Psoas muscle (tissue), 8 donors: Measurements from ENCODE around the gene MYO5B. TPM values are rescaled to one million over a fixed set of nuclear protein-coding genes. Genes with fewer than 3 reads are reported as not detected.

Source experiments
- ATAC-seq, 4 donors: fragments of 200-7000 bp; cut with Tn5 transposase; one replicate each; pipeline ENCODE4 v1.9.1; 2020; ENCODE audit warnings: moderate library complexity in 3 of 4, mild to moderate bottlenecking in 2 of 4
- DNase-seq, 2 donors: peaks; one replicate each; pipeline ENCODE4 v3.0.0-alpha.2; 2020
- H3K27ac ChIP-seq: fragments of 200-600 bp; one replicate; pipeline ENCODE4 v1.8.0; 2022
- H3K27me3 ChIP-seq, 3 donors: fragments of 200-600 bp in 1 of 3; one replicate each; pipeline versions ENCODE4 v1.6.1 to v1.8.0; 2013 to 2022; ENCODE audit warnings: low read length in 2 of 3, mild to moderate bottlenecking in 2 of 3, moderate library complexity in 1 of 3; ENCODE audit not compliant: insufficient read depth in 3 of 3
- H3K36me3 ChIP-seq, 2 donors: fragments of 200-600 bp in 1 of 2; one replicate each; pipeline versions ENCODE4 v1.6.1 to v1.8.0; 2013 to 2022; ENCODE audit warnings: low read depth in 1 of 2, mild to moderate bottlenecking in 1 of 2, moderate library complexity in 1 of 2; ENCODE audit not compliant: insufficient read depth in 1 of 2
- H3K4me1 ChIP-seq: fragments of 200-600 bp; one replicate; pipeline ENCODE4 v1.8.0; 2022
- H3K4me3 ChIP-seq: fragments of 200-600 bp; one replicate; pipeline ENCODE4 v1.8.0; 2022; ENCODE audit warnings: mild to moderate bottlenecking
- H3K9me3 ChIP-seq: fragments of 200-600 bp; one replicate; pipeline ENCODE4 v1.8.0; 2022
- CTCF ChIP-seq: fragments of 200-600 bp; IDR thresholded peaks from one replicate; pipeline ENCODE4 v1.8.0; 2022; ENCODE audit warnings: antibody characterized with exemption
- WGBS, 3 donors: extraction: QIAGEN DNeasy Blood & Tissue Kit; methylation state at CpG; one replicate each; pipeline versions ENCODE4 v1.1.6 to v1.1.7; 2013; 5-methylcytosine and 5-hydroxymethylcytosine counted together
- intact Hi-C, 2 donors: fragments of 100-400 bp; cut with DNase I; formaldehyde crosslinking; loops; one replicate each; pipeline versions ENCODE4 v1.11.0 to v1.14.2; 2022
- polyA plus RNA-seq, 3 donors: library from polyadenylated mRNA; stranded (reverse); fragments of 200-250 nt; gene quantifications; one replicate each; pipeline ENCODE4 v1.2.3, GENCODE V29; 2013
- total RNA-seq, 4 donors: library from RNA; stranded (reverse); fragmentation: NEBNext Ultra II Directional in 2 of 4; extraction: Animal tissue kit (Norgen Biotek cat#: 25700) in 2 of 4; gene quantifications; one replicate each; pipeline versions ENCODE4 v1.2.1 to v1.2.4, GENCODE V29; 2021 to 2023
- donor health status: healthy with polysubstance abuse.
- donor health status: DM: no; HTN: no; CAD: no; lungs with moderate emphysema.
- donor health status: Bipolar disorder and iron deficiency.
- donor health status: healthy.
- donor health status: DM: yes; HTN: yes; CAD: no.
- donor health status: DM: no; HTN: no; CAD: no.
- donor health status: DM: no; HTN: no; CAD: no.
- donor health status: DM: yes; HTN: yes; CAD: no.

MYO5B gene
- total and polyA plus RNA-seq, 7 donors: 0.10 to 1.2 (median 0.44) TPM

GRCh38 chr18:50190236-50190635 lies 4.7 kb downstream of the MYO5B start:
- Histone ChIP-seq H3K27ac (no peak overlapping the region), H3K4me3 (no peak overlapping the region), H3K4me1 (peaks cover 3% of the 10 kb centered on the region), H3K9me3 (no peaks in the 10 kb centered on the region), H3K36me3 (no peaks in the 10 kb centered on the region), H3K27me3 (peaks cover 3 to 78% (median 18%) of the 10 kb centered on the region in 3 donors)
- ATAC-seq (no peak), DNase-seq (no peak)
- no peak for TF ChIP-seq CTCF
- intact Hi-C loops: loop anchor here (10.0 kb wide), 3 partner anchors 245 to 675 kb away; partner anchors contain the start of gene ACAA2 (in 1 of the 2)
- 56 to 63% (median 57%) methylated on average over 1 of the region's 1 CpG for WGBS, 3 donors

GRCh38 chr18:50189160-50189559 lies 5.8 kb downstream of the MYO5B start:
- no peaks in the 10 kb centered on the region for H3K9me3 ChIP-seq
- H3K4me3 ChIP-seq: no peak overlapping the region
- intact Hi-C loops: no loop called here
- no peak overlapping the region for H3K27ac ChIP-seq
- H3K36me3 ChIP-seq: no peaks in the 10 kb centered on the region
- peaks cover 3 to 75% (median 11%) of the 10 kb centered on the region in 3 donors for H3K27me3 ChIP-seq
- no peak for ATAC-seq
- no peak for DNase-seq
- no peak for TF ChIP-seq CTCF
- peaks cover 2% of the 10 kb centered on the region for H3K4me1 ChIP-seq
- WGBS, 3 donors: 75 to 78% (median 75%) methylated on average over 1 of the region's 1 CpG

- TF ChIP-seq CTCF: no peak
- intact Hi-C loops: no loop called here
Observed at GRCh38 chr18:50188652-50189051, 6.3 kb downstream of the MYO5B start.

GRCh38 chr18:50187659-50188058 lies 7.3 kb downstream of the MYO5B start:
- no peak overlapping the region for H3K27ac ChIP-seq
- TF ChIP-seq CTCF: no peak
- intact Hi-C loops: no loop called here
- no peak overlapping the region for H3K4me3 ChIP-seq
- no peaks in the 10 kb centered on the region for H3K4me1 ChIP-seq
- H3K27me3 ChIP-seq: peaks cover 3 to 61% (median 4%) of the 10 kb centered on the region in 3 donors
- DNase-seq: no peak
- WGBS, 3 donors: 89 to 95% (median 92%) methylated on average over 3 of the region's 3 CpGs
- no peaks in the 10 kb centered on the region for H3K36me3 ChIP-seq
- ATAC-seq: no peak
- no peaks in the 10 kb centered on the region for H3K9me3 ChIP-seq

More at GRCh38 chr18:50188652-50189051, 6.3 kb downstream of the MYO5B start:
- no peaks in the 10 kb centered on the region for H3K4me1 ChIP-seq
- H3K4me3 ChIP-seq: no peak overlapping the region
- 87 to 92% (median 91%) methylated on average over 6 of the region's 6 CpGs for WGBS, 3 donors
- H3K27ac ChIP-seq: no peak overlapping the region
- DNase-seq: no peak
- H3K27me3 ChIP-seq: peaks cover 3 to 70% (median 7%) of the 10 kb centered on the region in 3 donors
- ATAC-seq: no peak
- no peaks in the 10 kb centered on the region for H3K36me3 ChIP-seq
- H3K9me3 ChIP-seq: no peaks in the 10 kb centered on the region

- WGBS, 3 donors: 87 to 90% (median 89%) methylated on average over 1 of the region's 1 CpG
- Histone ChIP-seq H3K36me3 (no peaks in the 10 kb centered on the region), H3K4me3 (no peak overlapping the region), H3K27ac (no peak overlapping the region), H3K4me1 (no peaks in the 10 kb centered on the region), H3K9me3 (no peaks in the 10 kb centered on the region), H3K27me3 (peaks cover 0 to 52% (median 0%) of the 10 kb centered on the region in 3 donors)
- ATAC-seq (no peak), DNase-seq (no peak)
- intact Hi-C loops: no loop called here
- TF ChIP-seq CTCF: no peak
Observed at GRCh38 chr18:50186385-50186784, 8.6 kb downstream of the MYO5B start.
